ENCODE measurements around the gene TMEM25.

DNA sequence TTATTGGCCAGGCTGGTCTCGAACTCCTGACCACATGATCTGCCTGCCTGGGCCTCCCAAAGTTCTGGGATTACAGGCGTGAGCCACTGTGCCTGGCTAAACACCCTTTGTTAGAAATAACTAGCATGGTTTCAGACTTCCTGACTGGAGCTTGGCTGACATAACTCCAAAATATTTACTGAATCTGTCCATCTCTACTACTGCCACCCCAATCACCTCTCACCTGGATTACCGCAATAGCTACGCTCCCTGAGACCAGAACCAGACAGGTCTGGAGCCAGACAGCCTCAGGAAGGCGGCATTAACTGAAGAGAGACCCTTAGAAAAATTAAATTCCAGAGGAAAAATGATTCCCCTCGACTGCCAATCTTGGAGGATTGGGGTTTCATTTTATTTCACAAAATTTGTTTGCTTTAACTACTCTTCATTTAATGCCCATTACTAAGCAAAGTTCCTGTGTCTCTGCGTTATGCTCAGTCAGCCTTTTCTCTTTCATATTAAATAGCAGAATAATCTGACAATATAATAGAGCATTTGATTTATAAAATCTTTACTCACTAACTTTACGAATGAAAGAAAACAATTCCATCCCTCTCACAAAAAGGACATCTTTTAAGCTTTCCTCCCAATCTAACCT lies 13.1 kb downstream of the TMEM25 start:
- no peak for TF ChIP-seq CTCF (IDR thresholded peaks at IDR 0.05; ENCODE audit: low read depth, low read length)
- TF ChIP-seq EZH2phosphoT487 (IDR thresholded peaks at IDR 0.05; ENCODE audit: low read depth) = no peak

All from OCI-LY3 (cell line).